ENCODE measurements around the gene ADCY3. TPM values are rescaled to one million over a fixed set of nuclear protein-coding genes. Genes with fewer than 3 reads are reported as not detected.
A peak's percentile ranks its signal among the peaks of the same experiment; 100 is the strongest.

The ADCY3 gene
- total RNA-seq, 1 experiment from 2014 or later, result 71.1 TPM

- Histone ChIP-seq H3K9me3 (ENCODE audit: control insufficient read depth in 1 of 2, insufficient read depth in 1 of 2, low read depth in 1 of 2, low read length in 2 of 2) (no peaks in the 10 kb centered on the region), H3K79me2 (ENCODE audit: insufficient read depth, low read length) (no peaks in the 10 kb centered on the region), H3K9me2 (ENCODE audit: insufficient read depth) (no peaks in the 10 kb centered on the region), H3K4me2 (ENCODE audit: low read length) (no peak overlapping the region), H3K27ac (ENCODE audit: low read depth, low read length) (0 out of 2 replicates have a peak overlapping the region, but pooled peaks have one; percentile 17), H4K20me1 (ENCODE audit: insufficient read depth) (no peaks in the 10 kb centered on the region), H2AFZ (ENCODE audit: low read depth, low read length, poor library complexity, severe bottlenecking) (no peak overlapping the region), H3K4me3 (replicated peaks in 1 of 2; ENCODE audit: low read depth in 1 of 2, low read length in 2 of 2) (no peak overlapping the region), H3K36me3 (ENCODE audit: control insufficient read depth in 1 of 2, insufficient read depth in 2 of 2, low read length in 2 of 2) (peaks cover 5 to 27% of the 10 kb centered on the region in 2 experiments; a peak in 2 of 4 replicates), H3K9ac (ENCODE audit: low read length) (no peak overlapping the region), H3K4me1 (ENCODE audit: control insufficient read depth in 1 of 2, insufficient read depth in 2 of 2, low read length in 2 of 2) (no peaks in the 10 kb centered on the region), H3K27me3 (ENCODE audit: insufficient read depth, low read length) (no peaks in the 10 kb centered on the region)
- DNase-seq (ENCODE audit: low read depth, low spot score) (no peak), ATAC-seq (no peak)
- intact Hi-C loops (cut with micrococcal nuclease), result loop anchor here (5.0 kb wide), 1 partner anchor 371 kb away; no protein-coding TSS in a partner anchor
- ChIA-PET RAD21 (ENCODE audit: low non-redundant PET in 1 of 2, low total read pairs in 2 of 2, uncharacterized antibody in 2 of 2, unreplicated experiment in 2 of 2) (no interaction called here), CTCF (interaction anchor here (0.8 to 3.9 kb wide), 3 partner anchors 339 to 416 kb away, joined by 3 to 54 read pairs (median 38); no protein-coding TSS in a partner anchor), POLR2A (no interaction called here)
- TF ChIP-seq ELF1 (IDR thresholded peaks at IDR 0.05; ENCODE audit: borderline replicate concordance, low read depth) (no peak), JUND (IDR thresholded peaks at IDR 0.05) (no peak), FOSL1 (IDR thresholded peaks at IDR 0.05; ENCODE audit: low read depth) (no peak), CTCF (IDR thresholded peaks at IDR 0.05 in 2 of 3, conservative IDR thresholded peaks at IDR 0.05 in 1 of 3; ENCODE audit: borderline replicate concordance in 1 of 3, insufficient read depth in 1 of 3, low read depth in 2 of 3, low read length in 2 of 3) (no peak), ZFX (IDR thresholded peaks at IDR 0.05) (no peak), EZH2phosphoT487 (IDR thresholded peaks at IDR 0.05; ENCODE audit: borderline replicate concordance) (no peak), TCF7L2 (IDR thresholded peaks at IDR 0.05; ENCODE audit: borderline replicate concordance, extremely low read depth, insufficient read depth, insufficient read length) (no peak), EGR1 (IDR thresholded peaks at IDR 0.05; ENCODE audit: low read depth) (no peak), POLR2A (IDR thresholded peaks at IDR 0.05; ENCODE audit: borderline replicate concordance, extremely low read depth, insufficient read depth, insufficient read length) (no peak)
- BruUV-seq (replicated peaks), result no TSS peak
Measured at GRCh38 chr2:24825883-24826772, 93.9 kb downstream of the ADCY3 start.

Measured in HCT116 (cell line).